ENCODE results near the gene SH3D19. TPM values are rescaled to one million over a fixed set of nuclear protein-coding genes. Genes with fewer than 3 reads are reported as not detected.

Gene SH3D19
- total RNA-seq, 4 donors from 2014 or later, result 159 to 290 (median 244) TPM

DNA sequence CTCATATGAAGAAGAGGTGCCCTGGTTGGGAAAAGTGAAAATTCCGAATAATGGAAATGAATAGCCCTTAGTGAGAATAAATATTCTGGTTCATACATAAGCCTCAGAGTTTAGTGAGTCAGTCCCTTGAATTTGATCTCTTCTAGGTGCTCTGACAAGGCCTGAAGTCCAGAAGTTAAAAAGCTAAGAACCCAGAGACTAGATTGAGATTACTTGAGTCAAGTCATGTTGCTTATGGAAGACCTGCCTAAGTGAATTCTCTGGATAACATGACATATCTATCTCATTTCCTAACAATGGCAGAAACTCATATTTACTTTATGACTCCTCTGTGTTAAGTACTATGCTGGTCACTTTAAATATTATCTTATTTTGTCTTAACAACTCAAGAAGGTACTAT is 58.9 kb downstream of the SH3D19 start:
- H3K36me3 ChIP-seq, result peaks cover 0 to 5% (median 0%) of the 10 kb centered on the region in 3 donors
- no peaks in the 10 kb centered on the region for H3K27me3 ChIP-seq
- H3K4me3 ChIP-seq, result no peak overlapping the region
- TF ChIP-seq, protein P1, sequence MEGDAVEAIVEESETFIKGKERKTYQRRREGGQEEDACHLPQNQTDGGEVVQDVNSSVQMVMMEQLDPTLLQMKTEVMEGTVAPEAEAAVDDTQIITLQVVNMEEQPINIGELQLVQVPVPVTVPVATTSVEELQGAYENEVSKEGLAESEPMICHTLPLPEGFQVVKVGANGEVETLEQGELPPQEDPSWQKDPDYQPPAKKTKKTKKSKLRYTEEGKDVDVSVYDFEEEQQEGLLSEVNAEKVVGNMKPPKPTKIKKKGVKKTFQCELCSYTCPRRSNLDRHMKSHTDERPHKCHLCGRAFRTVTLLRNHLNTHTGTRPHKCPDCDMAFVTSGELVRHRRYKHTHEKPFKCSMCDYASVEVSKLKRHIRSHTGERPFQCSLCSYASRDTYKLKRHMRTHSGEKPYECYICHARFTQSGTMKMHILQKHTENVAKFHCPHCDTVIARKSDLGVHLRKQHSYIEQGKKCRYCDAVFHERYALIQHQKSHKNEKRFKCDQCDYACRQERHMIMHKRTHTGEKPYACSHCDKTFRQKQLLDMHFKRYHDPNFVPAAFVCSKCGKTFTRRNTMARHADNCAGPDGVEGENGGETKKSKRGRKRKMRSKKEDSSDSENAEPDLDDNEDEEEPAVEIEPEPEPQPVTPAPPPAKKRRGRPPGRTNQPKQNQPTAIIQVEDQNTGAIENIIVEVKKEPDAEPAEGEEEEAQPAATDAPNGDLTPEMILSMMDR (IDR thresholded peaks at IDR 0.05), result no peak
- TF ChIP-seq EP300 (IDR thresholded peaks at IDR 0.05), result no peak
- TF ChIP-seq POLR2A (IDR thresholded peaks at IDR 0.05), result no peak
- H3K9me3 ChIP-seq, result no peaks in the 10 kb centered on the region
- 92 to 94% methylated on average over 1 of the region's 1 CpG for WGBS, 2 donors
- H3K4me1 ChIP-seq, result peaks cover 0 to 17% (median 5%) of the 10 kb centered on the region in 4 donors
- DNase-seq (ENCODE audit: low spot score in 2 of 2), result no peak
- H3K27ac ChIP-seq, result no peak overlapping the region

DNA sequence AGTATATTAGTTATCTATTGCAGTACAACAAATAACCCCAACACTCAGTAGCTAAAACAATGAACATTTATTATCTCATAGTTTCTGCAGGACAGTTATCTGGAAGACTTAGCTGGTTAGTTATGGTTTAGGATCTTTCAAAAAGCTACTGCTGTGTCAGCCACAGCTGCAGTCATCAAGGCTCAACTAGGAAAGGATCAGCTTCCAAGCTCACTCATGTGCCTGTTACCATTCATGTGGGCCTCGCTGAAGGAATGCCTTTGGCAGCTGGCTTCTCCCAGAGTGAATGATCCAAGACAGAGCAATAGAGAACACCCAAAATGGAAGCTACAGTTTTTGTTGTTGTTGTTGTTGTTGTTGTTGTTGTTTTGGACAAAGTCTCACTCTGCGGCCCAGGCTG is 62.0 kb downstream of the SH3D19 start:
- Histone ChIP-seq H3K36me3 (peaks cover 0 to 5% (median 0%) of the 10 kb centered on the region in 3 donors), H3K9me3 (no peaks in the 10 kb centered on the region), H3K27ac (peak overlapping the region in 1 of 4 donors; percentile 17), H3K4me3 (no peak overlapping the region), H3K27me3 (no peaks in the 10 kb centered on the region), H3K4me1 (peaks cover 0 to 29% (median 5%) of the 10 kb centered on the region in 4 donors)
- WGBS, 2 donors, result 74 to 77% methylated on average over 2 of the region's 2 CpGs
- no peak for DNase-seq (ENCODE audit: low spot score in 2 of 2)
- TF ChIP-seq, protein P1 (IDR thresholded peaks at IDR 0.05), result no peak
- TF ChIP-seq POLR2A (IDR thresholded peaks at IDR 0.05), result no peak
- TF ChIP-seq EP300 (IDR thresholded peaks at IDR 0.05), result no peak

DNA sequence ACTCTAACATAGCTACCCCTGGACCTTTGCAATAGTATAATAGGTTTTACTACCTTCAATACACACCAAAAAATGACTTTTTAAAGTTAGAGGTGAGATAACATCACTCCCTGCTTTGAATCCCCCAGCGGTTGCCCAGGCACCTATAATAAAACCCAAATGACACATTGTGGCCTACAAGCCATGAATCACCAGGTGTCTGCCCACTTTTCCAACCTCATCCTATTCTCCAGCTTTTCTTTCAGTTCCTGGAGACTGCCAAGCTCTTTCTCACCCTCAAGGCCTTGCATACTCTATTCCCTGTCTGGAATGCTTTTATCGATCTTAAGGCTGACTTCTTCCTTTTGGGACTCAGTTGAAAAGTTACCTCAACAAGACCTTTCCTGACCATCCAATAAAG is 64.9 kb downstream of the SH3D19 start:
- 97 to 100% methylated on average over 2 of the region's 2 CpGs for WGBS, 2 donors
- Histone ChIP-seq H3K27ac (no peak overlapping the region), H3K9me3 (no peaks in the 10 kb centered on the region), H3K27me3 (no peaks in the 10 kb centered on the region), H3K4me3 (no peak overlapping the region), H3K4me1 (peaks cover 0 to 36% (median 5%) of the 10 kb centered on the region in 4 donors), H3K36me3 (peaks cover 0 to 5% (median 0%) of the 10 kb centered on the region in 3 donors)
- DNase-seq (ENCODE audit: low spot score in 2 of 2), result no peak
- TF ChIP-seq POLR2A (IDR thresholded peaks at IDR 0.05), result no peak
- TF ChIP-seq, protein P1 (IDR thresholded peaks at IDR 0.05), result no peak
- no peak for TF ChIP-seq EP300 (IDR thresholded peaks at IDR 0.05)

DNA sequence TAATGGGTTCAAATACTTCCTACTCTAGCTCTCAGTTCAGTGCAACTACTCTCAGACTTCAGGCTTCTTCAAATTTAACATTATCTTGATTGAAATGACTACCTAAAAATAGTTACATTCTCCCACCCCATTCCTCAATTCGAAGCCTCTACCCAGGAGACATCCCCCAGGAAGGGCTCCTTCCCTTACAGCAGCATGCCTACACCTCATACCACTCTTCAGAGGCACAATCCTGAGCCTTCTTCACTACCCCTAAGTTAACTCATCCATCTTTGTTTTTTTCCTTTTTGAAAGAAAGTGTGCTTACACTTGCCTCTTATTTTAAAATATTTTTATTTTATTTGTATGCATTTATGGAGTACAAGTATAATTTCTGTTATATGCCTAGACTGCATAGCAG is 65.7 kb downstream of the SH3D19 start:
- 79% methylated on average over 1 of the region's 1 CpG for WGBS, 2 donors
- peaks cover 0 to 5% (median 0%) of the 10 kb centered on the region in 3 donors for H3K36me3 ChIP-seq
- no peaks in the 10 kb centered on the region for H3K9me3 ChIP-seq
- no peak overlapping the region for H3K4me3 ChIP-seq
- H3K27ac ChIP-seq, result no peak overlapping the region
- no peaks in the 10 kb centered on the region for H3K27me3 ChIP-seq
- no peak for DNase-seq (ENCODE audit: low spot score in 2 of 2)
- H3K4me1 ChIP-seq, result peaks cover 0 to 36% (median 5%) of the 10 kb centered on the region in 4 donors
- TF ChIP-seq, protein P1 (IDR thresholded peaks at IDR 0.05), result no peak
- no peak for TF ChIP-seq EP300 (IDR thresholded peaks at IDR 0.05)
- TF ChIP-seq POLR2A (IDR thresholded peaks at IDR 0.05), result no peak

DNA sequence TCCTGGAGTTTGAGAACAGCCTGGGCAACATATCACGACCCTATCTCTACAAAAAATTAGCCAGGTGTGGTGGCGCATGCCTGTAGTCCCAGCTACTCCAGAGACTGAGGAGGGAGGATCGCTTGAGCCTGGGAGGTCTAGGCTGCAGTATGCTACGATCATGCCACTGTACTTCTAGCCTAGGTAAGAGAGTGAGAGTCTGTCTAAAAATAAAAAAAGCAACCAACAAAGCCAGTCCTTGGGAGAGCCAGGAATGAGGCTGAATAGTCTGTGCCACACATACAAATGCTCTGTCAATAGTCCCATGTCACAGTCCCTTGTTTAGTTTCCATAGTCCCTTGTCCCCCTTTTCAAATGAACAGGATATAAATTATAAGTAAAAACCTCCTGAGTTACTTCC is 67.7 kb downstream of the SH3D19 start:
- Histone ChIP-seq H3K36me3 (no peaks in the 10 kb centered on the region), H3K4me3 (no peak overlapping the region), H3K9me3 (no peaks in the 10 kb centered on the region), H3K4me1 (peaks cover 0 to 28% (median 5%) of the 10 kb centered on the region in 4 donors), H3K27me3 (no peaks in the 10 kb centered on the region), H3K27ac (no peak overlapping the region)
- TF ChIP-seq, protein P1 (IDR thresholded peaks at IDR 0.05), result no peak
- no peak for TF ChIP-seq EP300 (IDR thresholded peaks at IDR 0.05)
- no peak for TF ChIP-seq POLR2A (IDR thresholded peaks at IDR 0.05)
- DNase-seq (ENCODE audit: low spot score in 2 of 2), result no peak
- WGBS, 2 donors, result 88 to 99% methylated on average over 4 of the region's 4 CpGs

Measured in tibial nerve (tissue), 4 donors.